K562 (cell line): ENCODE results near the gene ATP5F1D. TPM values are rescaled to one million over a fixed set of nuclear protein-coding genes. Genes with fewer than 3 reads are reported as not detected.

Experiments used
- ATF3 ChIP-seq, 2 experiments: fragments of 450-650 bp in 1 of 2; sonication (generic) in 1 of 2; formaldehyde crosslinking in 1 of 2; IDR thresholded peaks in 1 of 2; conservative IDR thresholded peaks in 1 of 2; 2 replicates each; pipeline versions ENCODE4 v1.6.1 to v1.8.1; 2016 to 2023; ENCODE audit warnings: mild to moderate bottlenecking in 2 of 2, moderate library complexity in 2 of 2, inconsistent platforms in 1 of 2, missing genetic modification reagents in 1 of 2
- CTBP1 ChIP-seq: fragments of 450-650 bp; IDR thresholded peaks from 2 replicates; pipeline ENCODE4 v1.6.1; 2016; ENCODE audit warnings: borderline replicate concordance
- EGR1 ChIP-seq: fragments of 450-650 bp; conservative IDR thresholded peaks from 2 replicates; pipeline ENCODE4 v1.6.1; 2017; ENCODE audit warnings: mild to moderate bottlenecking
- ERF ChIP-seq: fragments of 450-650 bp; formaldehyde crosslinking; IDR thresholded peaks from 2 replicates; pipeline ENCODE4 v1.4.0; 2020; ENCODE audit warnings: mild to moderate bottlenecking, mixed read lengths
- HES1 ChIP-seq: fragments of 450-650 bp; IDR thresholded peaks from 2 replicates; pipeline ENCODE4 v1.6.1; 2016; ENCODE audit warnings: low read depth, mild to moderate bottlenecking, moderate library complexity
- KAT7 ChIP-seq: sonication (generic); formaldehyde crosslinking; IDR thresholded peaks from 2 replicates; pipeline ENCODE4 v1.8.0; 2022; ENCODE audit warnings: missing genetic modification reagents, mild to moderate bottlenecking, borderline replicate concordance
- MTA1 ChIP-seq: fragments of 450-650 bp; IDR thresholded peaks from 2 replicates; pipeline ENCODE4 v1.6.1; 2017; ENCODE audit warnings: borderline replicate concordance
- MTA3 ChIP-seq: fragments of 450-650 bp; formaldehyde crosslinking; IDR thresholded peaks from 2 replicates; pipeline ENCODE4 v1.6.1; 2017; ENCODE audit warnings: mild to moderate bottlenecking, borderline replicate concordance
- MYC ChIP-seq, 2 experiments: fragments of 250-450 bp in 1 of 2; sonication (Bioruptor Pico) in 1 of 2; IDR thresholded peaks; 2 replicates each; pipeline versions ENCODE4 v1.5.1 to v1.6.1; 2012 to 2021; ENCODE audit warnings: low read depth in 2 of 2, borderline replicate concordance in 1 of 2, improper control_type of control experiment in 1 of 2, low read length in 1 of 2, mild to moderate bottlenecking in 1 of 2, moderate library complexity in 1 of 2
- NR2C2 ChIP-seq, 2 experiments: fragments of 200-800 bp in 1 of 2; sonication (Bioruptor generic) in 1 of 2; sonication (generic) in 1 of 2; formaldehyde crosslinking in 1 of 2; IDR thresholded peaks; 2 replicates each; pipeline versions ENCODE4 v1.6.1 to v1.8.0; 2016 to 2022; ENCODE audit warnings: mild to moderate bottlenecking in 1 of 2, missing compliant biosample characterization in 1 of 2, missing genetic modification characterization in 1 of 2, missing genetic modification reagents in 1 of 2
- PCBP1 ChIP-seq: fragments of 200-400 bp; formaldehyde crosslinking; IDR thresholded peaks from 2 replicates; pipeline ENCODE4 v1.6.1; 2018; ENCODE audit warnings: mild to moderate bottlenecking, low read depth, low read length; ENCODE audit not compliant: poor library complexity, severe bottlenecking
- PTBP1 ChIP-seq: fragments of 200-400 bp; formaldehyde crosslinking; IDR thresholded peaks from 2 replicates; pipeline ENCODE4 v1.6.1; 2017; ENCODE audit warnings: low read depth, low read length
- SMAD3 ChIP-seq: fragments of 450-650 bp; formaldehyde crosslinking; conservative IDR thresholded peaks from 2 replicates; pipeline ENCODE4 v1.4.0; 2020; ENCODE audit warnings: mild to moderate bottlenecking
- TAF9B ChIP-seq: fragments of 450-650 bp; IDR thresholded peaks from 2 replicates; pipeline ENCODE4 v1.6.1; 2018; ENCODE audit warnings: mild to moderate bottlenecking; ENCODE audit not compliant: partially characterized antibody
- TBP ChIP-seq: optimal IDR thresholded peaks from 2 replicates; pipeline ENCODE3; 2011; ENCODE audit warnings: low read depth, low read length, improper control_type of control experiment
- TRIM24 ChIP-seq, 2 experiments: fragments of 450-650 bp; IDR thresholded peaks; 2 replicates each; pipeline ENCODE4 v1.6.1; 2016
- VEZF1 ChIP-seq: fragments of 200-800 bp; sonication (Bioruptor generic); IDR thresholded peaks from 2 replicates; pipeline ENCODE4 v1.6.1; 2017; ENCODE audit warnings: missing genetic modification characterization, missing compliant biosample characterization
- ZBTB7A ChIP-seq: IDR thresholded peaks from 2 replicates; pipeline ENCODE4 v1.6.1; 2011; ENCODE audit warnings: low read depth, mild to moderate bottlenecking, low read length, moderate library complexity, borderline replicate concordance; ENCODE audit not compliant: control insufficient read depth
- ZBTB9 ChIP-seq: fragments of 450-650 bp; formaldehyde crosslinking; IDR thresholded peaks from 2 replicates; pipeline ENCODE4 v1.4.0; 2020; ENCODE audit warnings: mild to moderate bottlenecking, moderate library complexity
- ZNF140 ChIP-seq: fragments of 250-450 bp; sonication (Bioruptor Pico); IDR thresholded peaks from 2 replicates; pipeline ENCODE4 v1.8.0; 2021; ENCODE audit warnings: moderate library complexity, mild to moderate bottlenecking, inconsistent platforms
- ZNF143 ChIP-seq: sonication (generic); formaldehyde crosslinking; IDR thresholded peaks from 2 replicates; pipeline ENCODE4 v1.9.0; 2022; ENCODE audit warnings: mild to moderate bottlenecking, missing genetic modification reagents
- polyA plus RNA-seq, 8 experiments: library from polyadenylated mRNA; depleted of rRNA in 4 of 8; stranded (reverse) in 5 of 8; unstranded in 3 of 8; fragments of >200 nt; fragmentation: Nextera tagmentation in 2 of 8; fragmentation: Illumina TruSeq in 1 of 8; extraction: Ambion mirVana in 2 of 8; extraction: Trizol in 1 of 8; gene quantifications; 2 replicates each; pipeline versions ENCODE4 v1.2.1 to v1.2.3, GENCODE V29; 2011 to 2014; ENCODE audit warnings: inconsistent platforms in 1 of 8, missing spikeins in 1 of 8
- total RNA-seq, 7 experiments: library from RNA; depleted of rRNA in 6 of 7; stranded (reverse); fragments of >200 nt in 6 of 7; fragmentation: Illumina TruSeq in 2 of 7; extraction: Trizol in 2 of 7; gene quantifications; 2 replicates each; pipeline versions ENCODE4 v1.2.1 to v1.2.3, GENCODE V29; 2011 to 2021; ENCODE audit warnings: low replicate concordance in 1 of 7

The ATP5F1D gene
- total and polyA plus RNA-seq, 9 of the 15 experiments (the other 6 are each of a cell fraction or from before 2014, with no cell fraction given), result 3.9 to 409 (median 36.8) TPM

GRCh38 chr19:1248139-1248785 lies 6.7 kb downstream of the ATP5F1D start, which contains the start of gene MIDN (continued):
- TF ChIP-seq ZNF143 (CRISPR knock-in tag), result peak; percentile 52; the same call in 1 of the 2 replicates
- TF ChIP-seq PTBP1, result no peak
- peak; percentile 68 for TF ChIP-seq ERF (CRISPR knock-in tag)
- TF ChIP-seq ZBTB7A, result peak; percentile 96
- peak; percentile 83 for TF ChIP-seq MTA3
- peak in 1 of 2 experiments; percentile 32; a peak in 1 of 4 replicates for TF ChIP-seq TRIM24 (IDR thresholded peaks at IDR 0.05)
- TF ChIP-seq MYC (IDR thresholded peaks at IDR 0.05; ENCODE audit: low read depth, low read length), result peak; percentile 14; the same call in 1 of the 2 replicates
- TF ChIP-seq MYC (CRISPR knock-in tag; IDR thresholded peaks at IDR 0.05; ENCODE audit: borderline replicate concordance, low read depth), result no peak
- no peak for TF ChIP-seq SMAD3
- peak; percentile 97 for TF ChIP-seq VEZF1 (CRISPR knock-in tag)
- TF ChIP-seq HES1, result 0 out of 2 replicates have a peak, but pooled peaks have one; percentile 8
- no peak for TF ChIP-seq TAF9B
- TF ChIP-seq EGR1, result peak; percentile 71
- TF ChIP-seq ATF3 (IDR thresholded peaks at IDR 0.05), result peak; percentile 80
- TF ChIP-seq ATF3 (CRISPR knock-in tag; conservative IDR thresholded peaks at IDR 0.05), result 0 out of 2 replicates have a peak, but pooled peaks have one; percentile 67
- no peak for TF ChIP-seq NR2C2 (CRISPR knock-in tag; IDR thresholded peaks at IDR 0.05)
- 0 out of 2 replicates have a peak, but pooled peaks have one; percentile 27 for TF ChIP-seq NR2C2 (tag; IDR thresholded peaks at IDR 0.05)
- TF ChIP-seq PCBP1, result peak; percentile 81
- no peak for TF ChIP-seq ZNF140
- TF ChIP-seq CTBP1, result peak; percentile 68; the same call in 1 of the 2 replicates
- no peak for TF ChIP-seq ZBTB9 (CRISPR knock-in tag)
- peak; percentile 85; the same call in 1 of the 2 replicates for TF ChIP-seq KAT7 (CRISPR knock-in tag)
- TF ChIP-seq TBP, result peak; percentile 85
- TF ChIP-seq MTA1, result peak; percentile 22; the same call in 1 of the 2 replicates
